SK-N-SH (cell line): ENCODE data around the gene LONRF3. TPM values are rescaled to one million over a fixed set of nuclear protein-coding genes. Genes with fewer than 3 reads are reported as not detected.

Experiments used
- CTCF ChIA-PET: fragments of 300-600, 350-600 bp; formaldehyde crosslinking; extraction: SDS; loops from one replicate; lab custom pipeline; 2021; lab: Yijun Ruan, JAX
- POLR2A ChIA-PET: fragments of 350-600 bp; sonication (Branson Sonifier 250); formaldehyde crosslinking; extraction: SDS; loops from one replicate; lab custom pipeline; 2020; ENCODE audit warnings: antibody characterized with exemption, inconsistent platforms; lab: Yijun Ruan, JAX
- DNase-seq: peaks from one replicate; pipeline ENCODE4 v3.0.0; 2012
- H2AFZ ChIP-seq: fragments of 200-600 bp; sonication (generic); 2 replicates; pipeline ENCODE4 v1.8.1; 2016; ENCODE audit warnings: antibody characterized with exemption, mild to moderate bottlenecking, low read depth
- H3F3A ChIP-seq: fragments of 200-600 bp; sonication (generic); replicated peaks from 2 replicates; pipeline ENCODE3; 2016; ENCODE audit warnings: antibody characterized with exemption, mild to moderate bottlenecking; ENCODE audit not compliant: insufficient read depth
- H3K27ac ChIP-seq, 2 experiments: fragments of 200-500 bp in 1 of 2; fragments of 200-600 bp in 1 of 2; sonication (Bioruptor generic) in 1 of 2; sonication (generic), shearing (Covaris generic) in 1 of 2; 2 replicates each; pipeline versions ENCODE4 v1.5.1 to v1.6.1; 2014 to 2016; ENCODE audit warnings: low read depth in 2 of 2, inconsistent platforms in 1 of 2, low read length in 1 of 2, mild to moderate bottlenecking in 1 of 2, mixed read lengths in 1 of 2
- H3K27me3 ChIP-seq: fragments of 200-600 bp; sonication (generic), shearing (Covaris generic); 2 replicates; pipeline ENCODE4 v1.6.1; 2016; ENCODE audit warnings: mixed run types; ENCODE audit not compliant: insufficient read depth
- H3K36me3 ChIP-seq, 2 experiments: fragments of 200-500 bp in 1 of 2; fragments of 200-600 bp in 1 of 2; sonication (Bioruptor generic) in 1 of 2; sonication (generic) in 1 of 2; replicated peaks in 1 of 2; 2 replicates each; pipeline versions ENCODE3 to v1.5.1; 2014 to 2016; ENCODE audit warnings: low read length in 1 of 2, mild to moderate bottlenecking in 1 of 2; ENCODE audit not compliant: insufficient read depth in 2 of 2, control insufficient read depth in 1 of 2
- H3K4me1 ChIP-seq, 2 experiments: fragments of 200-500 bp in 1 of 2; fragments of 200-600 bp in 1 of 2; sonication (Bioruptor generic) in 1 of 2; sonication (generic), shearing (Covaris generic) in 1 of 2; 2 replicates each; pipeline versions ENCODE4 v1.5.1 to v1.6.1; 2014 to 2016; ENCODE audit warnings: low read depth in 1 of 2, low read length in 1 of 2, mixed run types in 1 of 2; ENCODE audit not compliant: insufficient read depth in 2 of 2, control insufficient read depth in 1 of 2
- H3K4me2 ChIP-seq: fragments of 200-600 bp; sonication (generic), shearing (Covaris generic); 2 replicates; pipeline ENCODE4 v1.6.1; 2017; ENCODE audit warnings: mixed run types
- H3K4me3 ChIP-seq, 2 experiments: fragments of 200-500 bp in 1 of 2; fragments of 200-600 bp in 1 of 2; sonication (Bioruptor generic) in 1 of 2; sonication (generic), shearing (Covaris generic) in 1 of 2; 2 replicates each; pipeline versions ENCODE4 v1.5.1 to v1.8.1; 2014 to 2016; ENCODE audit warnings: low read depth in 2 of 2, inconsistent platforms in 1 of 2, low read length in 1 of 2, mild to moderate bottlenecking in 1 of 2, mixed read lengths in 1 of 2, moderate library complexity in 1 of 2
- H3K79me2 ChIP-seq: fragments of 200-600 bp; sonication (generic); 2 replicates; pipeline ENCODE4 v1.8.1; 2017; ENCODE audit warnings: mild to moderate bottlenecking; ENCODE audit not compliant: insufficient read depth
- H3K9ac ChIP-seq: fragments of 200-600 bp; sonication (generic); 2 replicates; pipeline ENCODE4 v1.6.1; 2017; ENCODE audit warnings: mixed run types
- H3K9me2 ChIP-seq: fragments of 200-600 bp; sonication (generic); 2 replicates; pipeline ENCODE4 v1.6.1; 2017; ENCODE audit warnings: mixed run types
- H3K9me3 ChIP-seq: fragments of 200-600 bp; sonication (generic); 2 replicates; pipeline ENCODE4 v1.6.1; 2017; ENCODE audit warnings: mixed run types, mild to moderate bottlenecking, moderate library complexity
- H4K20me1 ChIP-seq: fragments of 200-600 bp; sonication (generic); 2 replicates; pipeline ENCODE4 v1.6.1; 2017; ENCODE audit warnings: mild to moderate bottlenecking, mixed run types; ENCODE audit not compliant: insufficient read depth
- EZH2phosphoT487 ChIP-seq: fragments of 200-600 bp; sonication (generic); IDR thresholded peaks from 2 replicates; pipeline ENCODE4 v1.6.1; 2017; ENCODE audit warnings: low read depth, mixed run types, mild to moderate bottlenecking, antibody characterized with exemption, moderate library complexity, borderline replicate concordance
- FOXM1 ChIP-seq: IDR thresholded peaks from 2 replicates; pipeline ENCODE4 v1.4.0; 2012; ENCODE audit warnings: low read depth, mild to moderate bottlenecking
- GABPA ChIP-seq: IDR thresholded peaks from 2 replicates; pipeline ENCODE4 v1.4.0; 2012; ENCODE audit warnings: low read depth, mild to moderate bottlenecking
- GATA2 ChIP-seq: sonication (generic); formaldehyde crosslinking; IDR thresholded peaks from 2 replicates; pipeline ENCODE4 v1.5.0; 2020; ENCODE audit warnings: mild to moderate bottlenecking, missing genetic modification reagents
- JUND ChIP-seq: IDR thresholded peaks from 2 replicates; pipeline ENCODE4 v1.4.0; 2012
- NFIC ChIP-seq: IDR thresholded peaks from 2 replicates; pipeline ENCODE4 v1.4.0; 2012; ENCODE audit warnings: borderline replicate concordance
- POLR2AphosphoS5 ChIP-seq: IDR thresholded peaks from 2 replicates; pipeline ENCODE4 v1.6.1; 2012; ENCODE audit warnings: low read depth, low read length
- RFX5 ChIP-seq: IDR thresholded peaks from 2 replicates; pipeline ENCODE4 v1.6.1; 2012; ENCODE audit warnings: mild to moderate bottlenecking, improper control_type of control experiment, low read length
- RXRA ChIP-seq: IDR thresholded peaks from 2 replicates; pipeline ENCODE4 v1.4.0; 2012; ENCODE audit warnings: low read depth, mild to moderate bottlenecking, borderline replicate concordance
- SIN3A ChIP-seq: IDR thresholded peaks from 2 replicates; pipeline ENCODE4 v1.6.1; 2012; ENCODE audit warnings: low read depth, mild to moderate bottlenecking, low read length, moderate library complexity, borderline replicate concordance
- SMC3 ChIP-seq: IDR thresholded peaks from 2 replicates; pipeline ENCODE4 v1.6.1; 2012; ENCODE audit warnings: low read depth, low read length, improper control_type of control experiment
- TCF12 ChIP-seq: IDR thresholded peaks from 2 replicates; pipeline ENCODE4 v1.4.0; 2012
- TEAD4 ChIP-seq: IDR thresholded peaks from 2 replicates; pipeline ENCODE4 v1.4.0; 2012; ENCODE audit warnings: mild to moderate bottlenecking, borderline replicate concordance; ENCODE audit not compliant: insufficient read depth
- YY1 ChIP-seq: IDR thresholded peaks from 2 replicates; pipeline ENCODE4 v1.4.0; 2012; ENCODE audit warnings: low read depth, mild to moderate bottlenecking
- WGBS: methylation state at CpG from one replicate; pipeline ENCODE4 v1.1.6; 2017; ENCODE audit warnings: low lambda C conversion rate; 5-methylcytosine and 5-hydroxymethylcytosine counted together
- polyA plus RNA-seq, 3 experiments: library from polyadenylated mRNA; depleted of rRNA; stranded (reverse); fragments of >200 nt; gene quantifications; 2 replicates each; pipeline ENCODE4 v1.2.3, GENCODE V29; 2012
- TF ChIP-seq, protein P1 (sequence below): fragments of 150-350 bp; IDR thresholded peaks from 2 replicates; pipeline ENCODE4 v1.6.1; 2017; ENCODE audit warnings: antibody characterized with exemption, low read length, low read depth, borderline replicate concordance
- TF ChIP-seq, protein P2 (sequence below): IDR thresholded peaks from 2 replicates; pipeline ENCODE4 v1.4.0; 2012; ENCODE audit warnings: low read depth, borderline replicate concordance
- TF ChIP-seq, protein P3 (sequence below): IDR thresholded peaks from 2 replicates; pipeline ENCODE4 v1.6.1; 2012; ENCODE audit warnings: mild to moderate bottlenecking, low read depth, low read length, moderate library complexity
- TF ChIP-seq, protein P4 (sequence below): fragments of 200-600 bp; sonication (generic); IDR thresholded peaks from 2 replicates; pipeline ENCODE4 v1.6.1; 2017; ENCODE audit warnings: antibody characterized with exemption, mild to moderate bottlenecking, moderate library complexity

LONRF3 gene
- polyA plus RNA-seq, 1 of the 3 experiments (the other 2 are of a cell fraction) = 0.07 TPM

DNA sequence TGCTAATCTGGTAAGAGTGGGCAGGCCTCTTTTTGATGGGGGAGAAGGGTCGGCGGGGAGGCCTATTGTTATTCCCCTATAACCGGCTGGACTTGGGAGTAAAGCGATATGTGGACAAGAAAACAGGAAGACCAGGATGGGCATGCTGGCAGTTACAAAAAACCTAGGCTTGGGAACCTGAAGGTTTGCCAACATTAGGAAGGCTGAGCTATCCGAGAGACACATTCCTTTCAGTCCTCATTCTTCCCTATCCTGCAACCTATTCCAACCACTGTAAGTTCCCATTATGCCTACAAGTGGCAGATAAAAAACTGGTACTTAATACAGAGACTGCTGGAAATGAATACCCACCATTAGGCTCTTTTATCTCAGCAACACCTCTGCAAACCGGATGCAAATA lies 66.0 kb downstream of the LONRF3 start:
- no peaks in the 10 kb centered on the region; the same call in 1 of the 2 replicates for H3K27me3 ChIP-seq
- H3K27ac ChIP-seq = peak overlapping the region in 1 of 2 experiments; percentile 80; a peak in 1 of 4 replicates
- ChIA-PET POLR2A (no interaction called here), CTCF (no interaction called here)
- no peak for TF ChIP-seq RFX5
- TF ChIP-seq JUND = no peak
- H3K36me3 ChIP-seq = no peaks in the 10 kb centered on the region
- no peak overlapping the region for H2AFZ ChIP-seq
- no peaks in the 10 kb centered on the region for H3K9me3 ChIP-seq
- no peak overlapping the region; the same call in 1 of the 2 replicates for H3K4me2 ChIP-seq
- no peaks in the 10 kb centered on the region for H4K20me1 ChIP-seq
- 0 out of 4 replicates have a peak, but pooled peaks cover 0 to 7% of the 10 kb centered on the region in 2 experiments for H3K4me1 ChIP-seq
- H3K9ac ChIP-seq = no peak overlapping the region
- 59% methylated on average over 6 of the region's 6 CpGs for WGBS
- DNase-seq = no peak
- H3K9me2 ChIP-seq = no peaks in the 10 kb centered on the region
- no peak overlapping the region for H3K4me3 ChIP-seq
- H3F3A ChIP-seq = no peaks in the 10 kb centered on the region
- H3K79me2 ChIP-seq = no peaks in the 10 kb centered on the region

DNA sequence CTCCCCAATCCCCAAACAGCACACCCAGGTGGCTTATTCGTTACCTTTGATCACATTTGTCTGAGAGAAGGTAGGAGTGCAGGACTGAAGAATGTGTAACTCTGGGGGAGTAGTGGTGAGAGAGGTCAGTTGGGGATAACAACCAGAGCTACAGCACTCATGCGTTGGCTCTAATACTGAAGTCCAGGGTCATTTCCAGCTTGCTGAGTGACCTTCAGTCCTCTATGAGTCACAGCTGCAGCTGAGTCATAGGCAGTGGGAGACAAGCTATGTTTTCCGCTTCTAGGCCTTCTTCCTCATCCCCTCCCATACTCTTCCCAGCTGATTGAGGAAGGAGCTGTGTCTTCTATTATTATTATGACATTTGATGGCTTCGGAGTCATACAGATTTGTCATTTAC lies 66.8 kb downstream of the LONRF3 start:
- CTCF ChIA-PET = no interaction called here
- Histone ChIP-seq H3K4me3 (no peak overlapping the region; a peak in 1 of 4 replicates), H3K36me3 (no peaks in the 10 kb centered on the region), H3K27me3 (no peaks in the 10 kb centered on the region; the same call in 1 of the 2 replicates), H3K9ac (no peak overlapping the region), H3F3A (no peaks in the 10 kb centered on the region), H3K9me2 (no peaks in the 10 kb centered on the region), H3K79me2 (no peaks in the 10 kb centered on the region), H2AFZ (no peak overlapping the region), H3K9me3 (no peaks in the 10 kb centered on the region), H3K4me2 (peak overlapping the region; percentile 63; the same call in 1 of the 2 replicates), H3K27ac (peak overlapping the region in 1 of 2 experiments; percentile 80; a peak in 2 of 4 replicates), H3K4me1 (0 out of 4 replicates have a peak, but pooled peaks cover 0 to 7% of the 10 kb centered on the region in 2 experiments), H4K20me1 (no peaks in the 10 kb centered on the region)
- WGBS = 5% methylated on average over 3 of the region's 4 CpGs
- no peak for DNase-seq
- POLR2A ChIA-PET = no interaction called here
- peak; percentile 31; the same call in 1 of the 2 replicates for TF ChIP-seq NFIC
- no peak for TF ChIP-seq EZH2phosphoT487
- TF ChIP-seq, protein P1, sequence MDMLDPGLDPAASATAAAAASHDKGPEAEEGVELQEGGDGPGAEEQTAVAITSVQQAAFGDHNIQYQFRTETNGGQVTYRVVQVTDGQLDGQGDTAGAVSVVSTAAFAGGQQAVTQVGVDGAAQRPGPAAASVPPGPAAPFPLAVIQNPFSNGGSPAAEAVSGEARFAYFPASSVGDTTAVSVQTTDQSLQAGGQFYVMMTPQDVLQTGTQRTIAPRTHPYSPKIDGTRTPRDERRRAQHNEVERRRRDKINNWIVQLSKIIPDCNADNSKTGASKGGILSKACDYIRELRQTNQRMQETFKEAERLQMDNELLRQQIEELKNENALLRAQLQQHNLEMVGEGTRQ = no peak
- TF ChIP-seq POLR2AphosphoS5 = no peak
- no peak for TF ChIP-seq SMC3
- TF ChIP-seq TCF12 = peak; percentile 63
- TF ChIP-seq, protein P2, sequence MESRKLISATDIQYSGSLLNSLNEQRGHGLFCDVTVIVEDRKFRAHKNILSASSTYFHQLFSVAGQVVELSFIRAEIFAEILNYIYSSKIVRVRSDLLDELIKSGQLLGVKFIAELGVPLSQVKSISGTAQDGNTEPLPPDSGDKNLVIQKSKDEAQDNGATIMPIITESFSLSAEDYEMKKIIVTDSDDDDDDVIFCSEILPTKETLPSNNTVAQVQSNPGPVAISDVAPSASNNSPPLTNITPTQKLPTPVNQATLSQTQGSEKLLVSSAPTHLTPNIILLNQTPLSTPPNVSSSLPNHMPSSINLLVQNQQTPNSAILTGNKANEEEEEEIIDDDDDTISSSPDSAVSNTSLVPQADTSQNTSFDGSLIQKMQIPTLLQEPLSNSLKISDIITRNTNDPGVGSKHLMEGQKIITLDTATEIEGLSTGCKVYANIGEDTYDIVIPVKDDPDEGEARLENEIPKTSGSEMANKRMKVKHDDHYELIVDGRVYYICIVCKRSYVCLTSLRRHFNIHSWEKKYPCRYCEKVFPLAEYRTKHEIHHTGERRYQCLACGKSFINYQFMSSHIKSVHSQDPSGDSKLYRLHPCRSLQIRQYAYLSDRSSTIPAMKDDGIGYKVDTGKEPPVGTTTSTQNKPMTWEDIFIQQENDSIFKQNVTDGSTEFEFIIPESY = no peak
- TF ChIP-seq RXRA = peak; percentile 88
- no peak for TF ChIP-seq RFX5
- TF ChIP-seq, protein P3, sequence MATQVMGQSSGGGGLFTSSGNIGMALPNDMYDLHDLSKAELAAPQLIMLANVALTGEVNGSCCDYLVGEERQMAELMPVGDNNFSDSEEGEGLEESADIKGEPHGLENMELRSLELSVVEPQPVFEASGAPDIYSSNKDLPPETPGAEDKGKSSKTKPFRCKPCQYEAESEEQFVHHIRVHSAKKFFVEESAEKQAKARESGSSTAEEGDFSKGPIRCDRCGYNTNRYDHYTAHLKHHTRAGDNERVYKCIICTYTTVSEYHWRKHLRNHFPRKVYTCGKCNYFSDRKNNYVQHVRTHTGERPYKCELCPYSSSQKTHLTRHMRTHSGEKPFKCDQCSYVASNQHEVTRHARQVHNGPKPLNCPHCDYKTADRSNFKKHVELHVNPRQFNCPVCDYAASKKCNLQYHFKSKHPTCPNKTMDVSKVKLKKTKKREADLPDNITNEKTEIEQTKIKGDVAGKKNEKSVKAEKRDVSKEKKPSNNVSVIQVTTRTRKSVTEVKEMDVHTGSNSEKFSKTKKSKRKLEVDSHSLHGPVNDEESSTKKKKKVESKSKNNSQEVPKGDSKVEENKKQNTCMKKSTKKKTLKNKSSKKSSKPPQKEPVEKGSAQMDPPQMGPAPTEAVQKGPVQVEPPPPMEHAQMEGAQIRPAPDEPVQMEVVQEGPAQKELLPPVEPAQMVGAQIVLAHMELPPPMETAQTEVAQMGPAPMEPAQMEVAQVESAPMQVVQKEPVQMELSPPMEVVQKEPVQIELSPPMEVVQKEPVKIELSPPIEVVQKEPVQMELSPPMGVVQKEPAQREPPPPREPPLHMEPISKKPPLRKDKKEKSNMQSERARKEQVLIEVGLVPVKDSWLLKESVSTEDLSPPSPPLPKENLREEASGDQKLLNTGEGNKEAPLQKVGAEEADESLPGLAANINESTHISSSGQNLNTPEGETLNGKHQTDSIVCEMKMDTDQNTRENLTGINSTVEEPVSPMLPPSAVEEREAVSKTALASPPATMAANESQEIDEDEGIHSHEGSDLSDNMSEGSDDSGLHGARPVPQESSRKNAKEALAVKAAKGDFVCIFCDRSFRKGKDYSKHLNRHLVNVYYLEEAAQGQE = no peak
- TF ChIP-seq GABPA = no peak
- no peak for TF ChIP-seq SIN3A
- TF ChIP-seq YY1 = no peak
- TF ChIP-seq, protein P4, sequence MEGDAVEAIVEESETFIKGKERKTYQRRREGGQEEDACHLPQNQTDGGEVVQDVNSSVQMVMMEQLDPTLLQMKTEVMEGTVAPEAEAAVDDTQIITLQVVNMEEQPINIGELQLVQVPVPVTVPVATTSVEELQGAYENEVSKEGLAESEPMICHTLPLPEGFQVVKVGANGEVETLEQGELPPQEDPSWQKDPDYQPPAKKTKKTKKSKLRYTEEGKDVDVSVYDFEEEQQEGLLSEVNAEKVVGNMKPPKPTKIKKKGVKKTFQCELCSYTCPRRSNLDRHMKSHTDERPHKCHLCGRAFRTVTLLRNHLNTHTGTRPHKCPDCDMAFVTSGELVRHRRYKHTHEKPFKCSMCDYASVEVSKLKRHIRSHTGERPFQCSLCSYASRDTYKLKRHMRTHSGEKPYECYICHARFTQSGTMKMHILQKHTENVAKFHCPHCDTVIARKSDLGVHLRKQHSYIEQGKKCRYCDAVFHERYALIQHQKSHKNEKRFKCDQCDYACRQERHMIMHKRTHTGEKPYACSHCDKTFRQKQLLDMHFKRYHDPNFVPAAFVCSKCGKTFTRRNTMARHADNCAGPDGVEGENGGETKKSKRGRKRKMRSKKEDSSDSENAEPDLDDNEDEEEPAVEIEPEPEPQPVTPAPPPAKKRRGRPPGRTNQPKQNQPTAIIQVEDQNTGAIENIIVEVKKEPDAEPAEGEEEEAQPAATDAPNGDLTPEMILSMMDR = no peak
- TF ChIP-seq TEAD4 = 0 out of 2 replicates have a peak, but pooled peaks have one; percentile 10
- no peak for TF ChIP-seq GATA2 (CRISPR knock-in tag)
- no peak for TF ChIP-seq FOXM1
